PC-3 (cell line): ENCODE results near the gene TLE3.

Experiments
- CTCF ChIP-seq: fragments of 300-600 bp; sonication (generic); conservative IDR thresholded peaks from 2 replicates; pipeline ENCODE4 v1.5.1; 2017; ENCODE audit warnings: antibody characterized with exemption, low read depth, mild to moderate bottlenecking, low read length
- EZH2 ChIP-seq: fragments of 300-600 bp; sonication (generic); IDR thresholded peaks from one replicate; pipeline ENCODE4 v1.6.1; 2017; ENCODE audit warnings: antibody characterized with exemption, mild to moderate bottlenecking, low read length; ENCODE audit not compliant: unreplicated experiment
- EZH2phosphoT487 ChIP-seq: fragments of 300-600 bp; sonication (generic); IDR thresholded peaks from 2 replicates; pipeline ENCODE4 v1.6.1; 2018; ENCODE audit warnings: mild to moderate bottlenecking, antibody characterized with exemption, low read length, borderline replicate concordance

- no peak for TF ChIP-seq EZH2
- no peak for TF ChIP-seq CTCF
- TF ChIP-seq EZH2phosphoT487, result no peak
Measured at GRCh38 chr15:70079888-70080287, 17.8 kb downstream of the TLE3 start.
